Mesothelial cell of epicardium (in vitro differentiated cells): ENCODE results near the gene LDLRAD4. TPM values are rescaled to one million over a fixed set of nuclear protein-coding genes. Genes with fewer than 3 reads are reported as not detected.
A peak's percentile ranks its signal among the peaks of the same experiment; 100 is the strongest.

Experiments
- DNase-seq, 2 experiments: peaks; one replicate each; pipeline ENCODE4 v3.0.0; 2021; ENCODE audit warnings: low spot score in 2 of 2; ENCODE audit not compliant: unreplicated experiment in 2 of 2
- H3K27ac Mint-ChIP-seq: 2 replicates; pipeline ENCODE4 v1.8.0; 2021; ENCODE audit warnings: mixed read lengths
- H3K27me3 Mint-ChIP-seq: 2 replicates; pipeline ENCODE4 v1.8.0; 2021; ENCODE audit warnings: low read depth, mixed read lengths
- H3K36me3 Mint-ChIP-seq: 2 replicates; pipeline ENCODE4 v1.8.0; 2021; ENCODE audit warnings: mixed read lengths
- H3K4me1 Mint-ChIP-seq: 2 replicates; pipeline ENCODE4 v1.8.0; 2021; ENCODE audit warnings: mixed read lengths
- H3K4me3 Mint-ChIP-seq: 2 replicates; pipeline ENCODE4 v1.8.0; 2021; ENCODE audit warnings: mild to moderate bottlenecking, moderate library complexity, mixed read lengths
- H3K9me3 Mint-ChIP-seq: 2 replicates; pipeline ENCODE4 v1.8.0; 2021; ENCODE audit warnings: mixed read lengths
- total RNA-seq: library from RNA; stranded (reverse); gene quantifications from 3 replicates; pipeline ENCODE4 v1.2.1, GENCODE V29; 2021
- TF ChIP-seq, protein P1 (sequence below): fragments of 200-600 bp; sonication (generic); IDR thresholded peaks from one replicate; pipeline ENCODE4 v1.5.0; 2021; ENCODE audit warnings: antibody characterized with exemption; ENCODE audit not compliant: unreplicated experiment

The LDLRAD4 gene
- total RNA-seq, 1 donor from 2014 or later = 29.7 TPM

- Mint-ChIP-seq H3K36me3 (no peaks in the 10 kb centered on the region), H3K27me3 (no peaks in the 10 kb centered on the region), H3K4me1 (peaks cover 21% of the 10 kb centered on the region), H3K9me3 (no peaks in the 10 kb centered on the region), H3K4me3 (no peak overlapping the region), H3K27ac (no peak overlapping the region)
- TF ChIP-seq, protein P1, sequence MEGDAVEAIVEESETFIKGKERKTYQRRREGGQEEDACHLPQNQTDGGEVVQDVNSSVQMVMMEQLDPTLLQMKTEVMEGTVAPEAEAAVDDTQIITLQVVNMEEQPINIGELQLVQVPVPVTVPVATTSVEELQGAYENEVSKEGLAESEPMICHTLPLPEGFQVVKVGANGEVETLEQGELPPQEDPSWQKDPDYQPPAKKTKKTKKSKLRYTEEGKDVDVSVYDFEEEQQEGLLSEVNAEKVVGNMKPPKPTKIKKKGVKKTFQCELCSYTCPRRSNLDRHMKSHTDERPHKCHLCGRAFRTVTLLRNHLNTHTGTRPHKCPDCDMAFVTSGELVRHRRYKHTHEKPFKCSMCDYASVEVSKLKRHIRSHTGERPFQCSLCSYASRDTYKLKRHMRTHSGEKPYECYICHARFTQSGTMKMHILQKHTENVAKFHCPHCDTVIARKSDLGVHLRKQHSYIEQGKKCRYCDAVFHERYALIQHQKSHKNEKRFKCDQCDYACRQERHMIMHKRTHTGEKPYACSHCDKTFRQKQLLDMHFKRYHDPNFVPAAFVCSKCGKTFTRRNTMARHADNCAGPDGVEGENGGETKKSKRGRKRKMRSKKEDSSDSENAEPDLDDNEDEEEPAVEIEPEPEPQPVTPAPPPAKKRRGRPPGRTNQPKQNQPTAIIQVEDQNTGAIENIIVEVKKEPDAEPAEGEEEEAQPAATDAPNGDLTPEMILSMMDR = no peak
- DNase-seq = no peak
These were observed 322.1 kb downstream of the LDLRAD4 start for GRCh38 chr18:13540477-13541182.

GRCh38 chr18:13541621-13542519 is 323.3 kb downstream of the LDLRAD4 start:
- Mint-ChIP-seq H3K27ac (no peak overlapping the region), H3K4me1 (peaks cover 17% of the 10 kb centered on the region), H3K4me3 (no peak overlapping the region), H3K36me3 (no peaks in the 10 kb centered on the region), H3K27me3 (no peaks in the 10 kb centered on the region), H3K9me3 (no peaks in the 10 kb centered on the region)
- TF ChIP-seq, protein P1 = no peak
- DNase-seq = no peak

DNA sequence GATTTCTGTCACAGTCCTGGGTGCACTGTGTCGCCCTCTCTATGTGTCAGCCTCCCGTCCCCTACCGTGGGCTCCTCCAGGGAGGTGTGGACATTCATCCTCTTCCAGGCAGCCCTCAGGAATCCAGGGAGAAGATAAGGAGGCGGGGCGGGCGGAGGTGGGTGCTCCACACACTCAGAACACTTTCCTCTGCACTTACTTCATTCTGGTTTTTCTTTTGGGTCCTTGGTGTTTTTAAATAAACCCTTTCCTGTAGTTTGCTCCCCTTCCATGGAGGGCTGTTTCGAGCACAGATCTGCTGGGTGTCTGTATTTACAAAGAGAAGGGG is 323.9 kb downstream of the LDLRAD4 start:
- Mint-ChIP-seq H3K4me3 (no peak overlapping the region), H3K4me1 (peaks cover 17% of the 10 kb centered on the region), H3K27ac (no peak overlapping the region), H3K27me3 (no peaks in the 10 kb centered on the region), H3K9me3 (no peaks in the 10 kb centered on the region), H3K36me3 (no peaks in the 10 kb centered on the region)
- peak in 1 of 2 experiments; percentile 36 for DNase-seq
- TF ChIP-seq, protein P1 = no peak

GRCh38 chr18:13543144-13543543 is 324.6 kb downstream of the LDLRAD4 start:
- H3K4me3 Mint-ChIP-seq = no peak overlapping the region
- H3K27ac Mint-ChIP-seq = no peak overlapping the region
- DNase-seq = peak in 1 of 2 experiments; percentile 7
- peaks cover 15% of the 10 kb centered on the region for H3K4me1 Mint-ChIP-seq
- no peaks in the 10 kb centered on the region for H3K27me3 Mint-ChIP-seq
- H3K36me3 Mint-ChIP-seq = no peaks in the 10 kb centered on the region
- TF ChIP-seq, protein P1 = no peak
- no peaks in the 10 kb centered on the region for H3K9me3 Mint-ChIP-seq

- DNase-seq = peak in 1 of 2 experiments; percentile 27
- no peaks in the 10 kb centered on the region for H3K9me3 Mint-ChIP-seq
- no peaks in the 10 kb centered on the region for H3K36me3 Mint-ChIP-seq
- H3K27ac Mint-ChIP-seq = no peak overlapping the region
- TF ChIP-seq, protein P1 = no peak
- no peaks in the 10 kb centered on the region for H3K27me3 Mint-ChIP-seq
- no peak overlapping the region for H3K4me3 Mint-ChIP-seq
- peaks cover 10% of the 10 kb centered on the region for H3K4me1 Mint-ChIP-seq
These were observed 325.5 kb downstream of the LDLRAD4 start for GRCh38 chr18:13543811-13544732.
